Measurements from ENCODE around the gene RAP2A.

GRCh38 chr13:97496511-97496910 is 62.5 kb downstream of the RAP2A start:
- TF ChIP-seq CTCF (IDR thresholded peaks at IDR 0.05; ENCODE audit: low read length): no peak
- no peak for TF ChIP-seq EZH2 (IDR thresholded peaks at IDR 0.05; ENCODE audit: borderline replicate concordance, low read length)
